ENCODE results near the gene KIF9.

- TF ChIP-seq POLR2AphosphoS5 (IDR thresholded peaks at IDR 0.05) (no peak), CTCF (IDR thresholded peaks at IDR 0.05) (no peak), POLR2A (IDR thresholded peaks at IDR 0.05; ENCODE audit: low read depth) (no peak)
These were observed 18.9 kb upstream of the KIF9 start for GRCh38 chr3:47301456-47301855.
